Ovary (tissue), 3 donors: ENCODE measurements around the gene DENND6B.

Experiments
- EP300 ChIP-seq: sonication (generic); formaldehyde crosslinking; IDR thresholded peaks from one replicate; pipeline ENCODE4 v1.6.1; 2017; ENCODE audit warnings: antibody characterized with exemption
- POLR2A ChIP-seq: fragments of 450-650 bp; IDR thresholded peaks from one replicate; pipeline ENCODE4 v1.6.1; 2017; ENCODE audit warnings: antibody characterized with exemption, mild to moderate bottlenecking, moderate library complexity
- TF ChIP-seq, protein P1 (sequence below), 3 donors: fragments of 450-650 bp in 2 of 3; fragments of 200-600 bp in 1 of 3; IDR thresholded peaks; one replicate each; pipeline versions ENCODE4 v1.5.1 to v1.8.0; 2016 to 2022; ENCODE audit warnings: antibody characterized with exemption in 3 of 3, mild to moderate bottlenecking in 1 of 3
- donor health status: DM: no; HTN: no; CAD: no.

DNA sequence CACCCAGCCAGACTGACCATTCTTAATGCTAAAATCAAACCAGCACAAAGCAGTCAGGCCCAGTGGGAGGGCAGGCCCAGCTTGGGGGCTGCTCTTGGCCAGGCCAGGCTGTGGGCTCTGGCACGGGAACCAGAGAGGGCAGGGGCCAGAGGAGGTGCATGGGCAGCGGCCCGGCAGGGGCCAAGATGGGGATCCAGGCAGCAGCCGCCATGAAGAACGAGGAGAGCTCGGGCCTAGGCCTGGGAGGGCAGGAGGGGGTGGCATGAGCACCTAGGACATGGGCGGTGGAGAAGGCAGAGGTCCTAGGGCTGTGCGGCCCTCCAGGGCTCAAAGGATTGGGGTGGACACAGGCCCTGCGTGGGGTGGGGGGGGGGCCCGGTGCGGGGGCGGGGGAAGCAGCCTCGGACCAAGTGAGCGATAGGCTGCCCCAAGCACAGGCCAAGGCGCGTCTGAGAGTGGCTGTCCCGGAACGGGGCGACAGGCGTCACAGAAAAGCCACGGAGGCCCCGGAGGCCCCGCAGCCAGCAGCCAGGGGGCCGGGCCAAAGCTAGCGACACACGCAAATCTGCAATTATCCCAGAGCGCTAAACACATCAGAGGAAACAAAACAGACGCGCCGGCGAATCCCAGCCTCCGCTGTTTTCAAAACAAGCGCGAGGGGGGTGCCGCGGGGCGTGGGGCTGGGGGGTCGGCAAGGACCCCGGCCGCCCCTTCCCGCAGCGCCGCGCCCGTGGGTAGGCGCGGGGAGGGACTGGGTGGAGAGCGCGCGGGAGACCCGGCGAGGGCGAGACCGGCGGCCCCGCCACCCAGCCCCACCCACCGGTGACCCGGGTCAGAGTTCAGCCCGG is 27.7 kb downstream of the DENND6B start:
- TF ChIP-seq, protein P1, sequence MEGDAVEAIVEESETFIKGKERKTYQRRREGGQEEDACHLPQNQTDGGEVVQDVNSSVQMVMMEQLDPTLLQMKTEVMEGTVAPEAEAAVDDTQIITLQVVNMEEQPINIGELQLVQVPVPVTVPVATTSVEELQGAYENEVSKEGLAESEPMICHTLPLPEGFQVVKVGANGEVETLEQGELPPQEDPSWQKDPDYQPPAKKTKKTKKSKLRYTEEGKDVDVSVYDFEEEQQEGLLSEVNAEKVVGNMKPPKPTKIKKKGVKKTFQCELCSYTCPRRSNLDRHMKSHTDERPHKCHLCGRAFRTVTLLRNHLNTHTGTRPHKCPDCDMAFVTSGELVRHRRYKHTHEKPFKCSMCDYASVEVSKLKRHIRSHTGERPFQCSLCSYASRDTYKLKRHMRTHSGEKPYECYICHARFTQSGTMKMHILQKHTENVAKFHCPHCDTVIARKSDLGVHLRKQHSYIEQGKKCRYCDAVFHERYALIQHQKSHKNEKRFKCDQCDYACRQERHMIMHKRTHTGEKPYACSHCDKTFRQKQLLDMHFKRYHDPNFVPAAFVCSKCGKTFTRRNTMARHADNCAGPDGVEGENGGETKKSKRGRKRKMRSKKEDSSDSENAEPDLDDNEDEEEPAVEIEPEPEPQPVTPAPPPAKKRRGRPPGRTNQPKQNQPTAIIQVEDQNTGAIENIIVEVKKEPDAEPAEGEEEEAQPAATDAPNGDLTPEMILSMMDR (IDR thresholded peaks at IDR 0.05) = no peak
- TF ChIP-seq POLR2A = no peak
- TF ChIP-seq EP300 = no peak
